ENCODE data around the gene RFX7.

The RFX7 gene

GRCh38 chr15:56247266-56247665, 3.6 kb upstream of the RFX7 start:
- no peak overlapping the region for H2BK5ac ChIP-seq (ENCODE audit: low read depth, low read length, poor library complexity)
- no peaks in the 10 kb centered on the region for H3K27me3 ChIP-seq (ENCODE audit: insufficient read depth, low read length)
- H4K12ac ChIP-seq (ENCODE audit: low read depth, low read length): no peak overlapping the region
- no peak overlapping the region for H3K27ac ChIP-seq (ENCODE audit: low read depth, low read length)
- no peak overlapping the region for H2AFZ ChIP-seq (ENCODE audit: insufficient read depth, low read length, poor library complexity)
- H3K9me3 ChIP-seq (ENCODE audit: insufficient read depth, low read depth, low read length): no peaks in the 10 kb centered on the region
- H3K4me2 ChIP-seq (ENCODE audit: low read length): no peak overlapping the region
- WGBS (ENCODE audit: extremely low coverage, insufficient coverage, insufficient read length): no CpG with 5 or more reads among the region's 2 CpGs
- H4K91ac ChIP-seq (ENCODE audit: low read depth, low read length): no peak overlapping the region
- no peak overlapping the region for H3K23ac ChIP-seq (ENCODE audit: low read length)
- peaks cover 11% of the 10 kb centered on the region for H3K79me1 ChIP-seq (ENCODE audit: low read length)
- no peak overlapping the region for H4K8ac ChIP-seq (ENCODE audit: low read depth, low read length)
- no peak overlapping the region for H3K14ac ChIP-seq (ENCODE audit: low read length)
- no peak overlapping the region for H2AK5ac ChIP-seq (ENCODE audit: low read length)
- no peak overlapping the region for H2BK12ac ChIP-seq (ENCODE audit: low read length)
- no peak overlapping the region for H3K4ac ChIP-seq (ENCODE audit: low read depth, low read length)
- peaks cover 7% of the 10 kb centered on the region for H3K79me2 ChIP-seq (ENCODE audit: control insufficient read depth, insufficient read depth, low read length, poor library complexity)
- peaks cover 0 to 3% of the 10 kb centered on the region in 2 experiments for H3K4me1 ChIP-seq (ENCODE audit: control insufficient read depth in 1 of 2, insufficient read depth in 2 of 2, low read length in 2 of 2)
- no peak for DNase-seq
- H3K9ac ChIP-seq (ENCODE audit: low read length): no peak overlapping the region
- H3K4me3 ChIP-seq (ENCODE audit: low read depth, low read length): no peak overlapping the region
- no peaks in the 10 kb centered on the region for H3K36me3 ChIP-seq (ENCODE audit: control insufficient read depth in 1 of 2, insufficient read depth in 2 of 2, low read length in 2 of 2)
- H3K18ac ChIP-seq (ENCODE audit: low read length): no peak overlapping the region
- H2BK120ac ChIP-seq (ENCODE audit: insufficient read depth, low read length, poor library complexity): no peak overlapping the region

GRCh38 chr15:56245871-56246814, 2.5 kb upstream of the RFX7 start:
- Histone ChIP-seq H4K91ac (ENCODE audit: low read depth, low read length) (peak overlapping the region; percentile 58), H4K8ac (ENCODE audit: low read depth, low read length) (peak overlapping the region; percentile 88), H3K4me3 (ENCODE audit: low read depth, low read length) (no peak overlapping the region), H3K14ac (ENCODE audit: low read length) (peak overlapping the region; percentile 47), H3K18ac (ENCODE audit: low read length) (no peak overlapping the region), H3K9ac (ENCODE audit: low read length) (no peak overlapping the region), H2AFZ (ENCODE audit: insufficient read depth, low read length, poor library complexity) (peak overlapping the region; percentile 54), H2AK5ac (ENCODE audit: low read length) (no peak overlapping the region), H3K23ac (ENCODE audit: low read length) (no peak overlapping the region), H3K9me3 (ENCODE audit: insufficient read depth, low read depth, low read length) (no peaks in the 10 kb centered on the region), H3K4ac (ENCODE audit: low read depth, low read length) (no peak overlapping the region), H3K36me3 (ENCODE audit: control insufficient read depth in 1 of 2, insufficient read depth in 2 of 2, low read length in 2 of 2) (no peaks in the 10 kb centered on the region), H3K27ac (ENCODE audit: low read depth, low read length) (no peak overlapping the region), H3K79me2 (ENCODE audit: control insufficient read depth, insufficient read depth, low read length, poor library complexity) (peaks cover 7% of the 10 kb centered on the region), H2BK120ac (ENCODE audit: insufficient read depth, low read length, poor library complexity) (no peak overlapping the region), H3K27me3 (ENCODE audit: insufficient read depth, low read length) (no peaks in the 10 kb centered on the region), H2BK5ac (ENCODE audit: low read depth, low read length, poor library complexity) (no peak overlapping the region), H2BK12ac (ENCODE audit: low read length) (no peak overlapping the region), H3K4me2 (ENCODE audit: low read length) (peak overlapping the region; percentile 46), H3K4me1 (ENCODE audit: control insufficient read depth in 1 of 2, insufficient read depth in 2 of 2, low read length in 2 of 2) (peaks cover 0 to 3% of the 10 kb centered on the region in 2 experiments), H4K12ac (ENCODE audit: low read depth, low read length) (no peak overlapping the region), H3K79me1 (ENCODE audit: low read length) (peaks cover 11% of the 10 kb centered on the region)
- peak; percentile 89 to 97 for DNase-seq
- WGBS (ENCODE audit: extremely low coverage, insufficient coverage, insufficient read length): no CpG with 5 or more reads among the region's 15 CpGs

- H3K18ac ChIP-seq (ENCODE audit: low read length): no peak overlapping the region
- WGBS (ENCODE audit: extremely low coverage, insufficient coverage, insufficient read length): no CpG with 5 or more reads among the region's 10 CpGs
- H2AFZ ChIP-seq (ENCODE audit: insufficient read depth, low read length, poor library complexity): peak overlapping the region; percentile 15
These were observed 1.3 kb upstream of the RFX7 start for GRCh38 chr15:56244811-56245576.

GRCh38 chr15:56244038-56244810, 545 bp upstream of the RFX7 start:
- WGBS (ENCODE audit: extremely low coverage, insufficient coverage, insufficient read length): no CpG with 5 or more reads among the region's 29 CpGs
- H3K9ac ChIP-seq (ENCODE audit: low read length): peak overlapping the region; percentile 57

More at GRCh38 chr15:56244811-56245576, 1.3 kb upstream of the RFX7 start:
- Histone ChIP-seq H2BK120ac (ENCODE audit: insufficient read depth, low read length, poor library complexity) (no peak overlapping the region), H3K14ac (ENCODE audit: low read length) (no peak overlapping the region), H2AK5ac (ENCODE audit: low read length) (no peak overlapping the region), H4K91ac (ENCODE audit: low read depth, low read length) (peak overlapping the region; percentile 57), H3K36me3 (ENCODE audit: control insufficient read depth in 1 of 2, insufficient read depth in 2 of 2, low read length in 2 of 2) (no peaks in the 10 kb centered on the region), H4K12ac (ENCODE audit: low read depth, low read length) (peak overlapping the region; percentile 61), H2BK5ac (ENCODE audit: low read depth, low read length, poor library complexity) (no peak overlapping the region), H3K4me1 (ENCODE audit: control insufficient read depth in 1 of 2, insufficient read depth in 2 of 2, low read length in 2 of 2) (peaks cover 0 to 3% of the 10 kb centered on the region in 2 experiments), H3K4me3 (ENCODE audit: low read depth, low read length) (no peak overlapping the region), H3K23ac (ENCODE audit: low read length) (no peak overlapping the region), H3K9me3 (ENCODE audit: insufficient read depth, low read depth, low read length) (no peaks in the 10 kb centered on the region), H3K79me2 (ENCODE audit: control insufficient read depth, insufficient read depth, low read length, poor library complexity) (peaks cover 7% of the 10 kb centered on the region), H2BK12ac (ENCODE audit: low read length) (peak overlapping the region; percentile 32), H3K27me3 (ENCODE audit: insufficient read depth, low read length) (no peaks in the 10 kb centered on the region), H3K4ac (ENCODE audit: low read depth, low read length) (peak overlapping the region; percentile 44), H3K27ac (ENCODE audit: low read depth, low read length) (peak overlapping the region; percentile 56), H4K8ac (ENCODE audit: low read depth, low read length) (peak overlapping the region; percentile 71), H3K4me2 (ENCODE audit: low read length) (peak overlapping the region; percentile 90), H3K79me1 (ENCODE audit: low read length) (peaks cover 11% of the 10 kb centered on the region), H3K9ac (ENCODE audit: low read length) (no peak overlapping the region)
- no peak for DNase-seq

More at GRCh38 chr15:56244038-56244810, 545 bp upstream of the RFX7 start:
- Histone ChIP-seq H3K27me3 (ENCODE audit: insufficient read depth, low read length) (no peaks in the 10 kb centered on the region), H3K4me3 (ENCODE audit: low read depth, low read length) (peak overlapping the region; percentile 89), H3K79me1 (ENCODE audit: low read length) (peaks cover 11% of the 10 kb centered on the region), H3K4me2 (ENCODE audit: low read length) (peak overlapping the region; percentile 90), H2BK5ac (ENCODE audit: low read depth, low read length, poor library complexity) (peak overlapping the region; percentile 90), H4K91ac (ENCODE audit: low read depth, low read length) (peak overlapping the region; percentile 92), H3K27ac (ENCODE audit: low read depth, low read length) (peak overlapping the region; percentile 79), H3K36me3 (ENCODE audit: control insufficient read depth in 1 of 2, insufficient read depth in 2 of 2, low read length in 2 of 2) (no peaks in the 10 kb centered on the region), H2BK120ac (ENCODE audit: insufficient read depth, low read length, poor library complexity) (peak overlapping the region; percentile 20), H2AK5ac (ENCODE audit: low read length) (no peak overlapping the region), H2BK12ac (ENCODE audit: low read length) (no peak overlapping the region), H3K9me3 (ENCODE audit: insufficient read depth, low read depth, low read length) (no peaks in the 10 kb centered on the region), H2AFZ (ENCODE audit: insufficient read depth, low read length, poor library complexity) (peak overlapping the region; percentile 66), H4K8ac (ENCODE audit: low read depth, low read length) (peak overlapping the region; percentile 71), H3K79me2 (ENCODE audit: control insufficient read depth, insufficient read depth, low read length, poor library complexity) (peaks cover 7% of the 10 kb centered on the region), H4K12ac (ENCODE audit: low read depth, low read length) (peak overlapping the region; percentile 81), H3K4ac (ENCODE audit: low read depth, low read length) (peak overlapping the region; percentile 72), H3K23ac (ENCODE audit: low read length) (no peak overlapping the region), H3K14ac (ENCODE audit: low read length) (peak overlapping the region; percentile 73), H3K4me1 (ENCODE audit: control insufficient read depth in 1 of 2, insufficient read depth in 2 of 2, low read length in 2 of 2) (peaks cover 0 to 3% of the 10 kb centered on the region in 2 experiments), H3K18ac (ENCODE audit: low read length) (peak overlapping the region; percentile 90)
- DNase-seq: peak in 1 of 2 donors; percentile 42

All from trophoblast cell (in vitro differentiated cells and primary cell).